Gastrocnemius medialis (tissue), 4 donors: ENCODE results near the gene PGAP2. TPM values are rescaled to one million over a fixed set of nuclear protein-coding genes. Genes with fewer than 3 reads are reported as not detected.

Experiments
- ATAC-seq, 2 donors: fragments of 150-250 bp; one replicate each; pipeline ENCODE4 v1.9.1; 2016
- DNase-seq, 2 donors: peaks; one replicate each; pipeline ENCODE4 v3.0.0-alpha.2; 2019
- H3K27ac ChIP-seq, 4 donors: fragments of 200-600 bp; sonication (generic); 1 replicate in 1 of 4; 2 replicates in 3 of 4; pipeline ENCODE4 v1.5.1; 2016 to 2018; ENCODE audit warnings: mild to moderate bottlenecking in 2 of 4, moderate library complexity in 1 of 4
- H3K27me3 ChIP-seq, 3 donors: fragments of 200-600 bp; sonication (generic) in 2 of 3; 1 replicate in 1 of 3; 2 replicates in 2 of 3; pipeline versions ENCODE4 v1.5.1 to v1.6.0; 2016 to 2019; ENCODE audit warnings: mild to moderate bottlenecking in 1 of 3, moderate library complexity in 1 of 3
- H3K36me3 ChIP-seq, 2 donors: fragments of 200-600 bp; sonication (generic) in 1 of 2; one replicate each; pipeline ENCODE4 v1.5.1; 2017 to 2018
- H3K4me1 ChIP-seq, 2 donors: fragments of 200-600 bp; sonication (generic) in 1 of 2; one replicate each; pipeline ENCODE4 v1.5.1; 2016 to 2017; ENCODE audit warnings: mild to moderate bottlenecking in 2 of 2
- H3K4me3 ChIP-seq, 4 donors: fragments of 200-600 bp; sonication (generic) in 3 of 4; 1 replicate in 1 of 4; 2 replicates in 3 of 4; pipeline ENCODE4 v1.5.1; 2016 to 2019; ENCODE audit warnings: mild to moderate bottlenecking in 2 of 4
- H3K9me3 ChIP-seq, 3 donors: fragments of 200-600 bp; sonication (generic) in 2 of 3; 1 replicate in 1 of 3; 2 replicates in 2 of 3; pipeline ENCODE4 v1.5.1; 2016 to 2019
- CTCF ChIP-seq, 5 experiments: fragments of 450-650 bp in 3 of 5; fragments of 200-600 bp in 2 of 5; sonication (generic) in 2 of 5; IDR thresholded peaks in 4 of 5; conservative IDR thresholded peaks in 1 of 5; 1 replicate in 4 of 5; 2 replicates in 1 of 5; pipeline ENCODE4 v1.5.1; 2016 to 2019; ENCODE audit warnings: antibody characterized with exemption in 5 of 5, mild to moderate bottlenecking in 3 of 5, moderate library complexity in 3 of 5
- POLR2A ChIP-seq, 2 donors: fragments of 450-650 bp; IDR thresholded peaks; one replicate each; pipeline ENCODE4 v1.6.1; 2017; ENCODE audit warnings: antibody characterized with exemption in 2 of 2, mild to moderate bottlenecking in 2 of 2, moderate library complexity in 2 of 2
- in situ Hi-C, 4 donors: fragments of 200-750 bp; cut with MboI; loops; one replicate each; pipeline versions ENCODE4 v1.15.0 to v1.8.0; 2017; ENCODE audit warnings: low sequenced_read_pairs in 4 of 4
- intact Hi-C: fragments of 100-400 bp; cut with DNase I; formaldehyde crosslinking; loops from one replicate; pipeline ENCODE4 v1.15.1; 2023; ENCODE audit warnings: low total_unique reads
- total RNA-seq, 4 donors: library from RNA; depleted of rRNA; stranded (reverse); fragments of >200 nt; gene quantifications; one replicate each; pipeline versions ENCODE4 v1.1.0 to v1.2.3, GENCODE V29; 2016

The PGAP2 gene
- total RNA-seq, 4 donors from 2014 or later = 4.6 to 8.0 (median 6.5) TPM

- H3K4me1 ChIP-seq = no peaks in the 10 kb centered on the region
- H3K27ac ChIP-seq = no peak overlapping the region
- H3K27me3 ChIP-seq = no peaks in the 10 kb centered on the region
- ATAC-seq (no peak), DNase-seq (no peak)
- H3K36me3 ChIP-seq = peaks cover 0 to 23% of the 10 kb centered on the region in 2 donors
- intact Hi-C loops (no loop called here), in situ Hi-C loops (no loop called here)
- no peak overlapping the region for H3K4me3 ChIP-seq
- H3K9me3 ChIP-seq = no peaks in the 10 kb centered on the region
- TF ChIP-seq CTCF (IDR thresholded peaks at IDR 0.05 in 4 of 5, conservative IDR thresholded peaks at IDR 0.05 in 1 of 5) (no peak), POLR2A (IDR thresholded peaks at IDR 0.05) (no peak)
These were observed 15.6 kb downstream of the PGAP2 start for GRCh38 chr11:3823762-3824506.

DNA sequence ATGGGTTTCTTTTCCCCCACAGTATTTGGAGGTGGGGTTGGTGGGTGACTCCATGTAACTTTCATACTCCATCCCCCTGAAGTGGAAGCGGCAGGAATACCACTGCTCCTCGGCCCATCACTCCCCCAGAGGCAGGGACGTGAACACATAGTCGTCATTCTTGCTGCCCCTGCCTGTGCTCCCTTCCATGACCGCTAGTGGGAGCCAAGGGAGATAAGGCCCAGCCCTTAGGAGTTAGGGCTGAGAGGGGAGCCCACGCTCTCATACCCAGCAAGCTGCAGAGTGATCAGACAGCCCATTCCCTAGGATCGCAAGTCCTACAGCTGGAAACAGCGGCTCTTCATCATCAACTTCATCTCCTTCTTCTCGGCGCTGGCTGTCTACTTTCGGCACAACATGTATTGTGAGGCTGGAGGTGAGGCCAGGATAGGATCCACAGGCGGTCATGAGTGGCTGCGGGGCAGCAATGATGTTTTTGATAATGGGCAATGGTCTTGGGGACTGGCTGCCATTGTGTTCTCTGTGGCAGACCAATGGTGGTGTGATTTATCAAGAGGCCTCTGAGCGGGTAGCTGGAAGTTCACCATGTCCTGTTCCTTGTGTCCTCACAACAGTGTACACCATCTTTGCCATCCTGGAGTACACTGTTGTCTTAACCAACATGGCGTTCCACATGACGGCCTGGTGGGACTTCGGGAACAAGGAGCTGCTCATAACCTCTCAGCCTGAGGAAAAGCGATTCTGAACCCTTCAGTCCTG, 16.5 kb downstream of the PGAP2 start:
- in situ Hi-C loops (loop anchor here in 3 of 4 donors (25.0 kb wide), 2 partner anchors 363 to 787 kb away; partner anchors contain the start of gene TRIM68 (in 1 of the 3)), intact Hi-C loops (no loop called here)
- peak in 1 of 2 donors; percentile 37 for DNase-seq
- peaks cover 0 to 23% of the 10 kb centered on the region in 2 donors for H3K36me3 ChIP-seq
- H3K27ac ChIP-seq = no peak overlapping the region
- no peaks in the 10 kb centered on the region for H3K4me1 ChIP-seq
- H3K9me3 ChIP-seq = no peaks in the 10 kb centered on the region
- no peaks in the 10 kb centered on the region for H3K27me3 ChIP-seq
- peak in 1 of 2 donors; percentile 52 for ATAC-seq
- TF ChIP-seq CTCF (IDR thresholded peaks at IDR 0.05 in 4 of 5, conservative IDR thresholded peaks at IDR 0.05 in 1 of 5) (peak in 4 of 5 experiments; percentile 29 to 59 (median 44)), POLR2A (IDR thresholded peaks at IDR 0.05) (no peak)
- H3K4me3 ChIP-seq = no peak overlapping the region

DNA sequence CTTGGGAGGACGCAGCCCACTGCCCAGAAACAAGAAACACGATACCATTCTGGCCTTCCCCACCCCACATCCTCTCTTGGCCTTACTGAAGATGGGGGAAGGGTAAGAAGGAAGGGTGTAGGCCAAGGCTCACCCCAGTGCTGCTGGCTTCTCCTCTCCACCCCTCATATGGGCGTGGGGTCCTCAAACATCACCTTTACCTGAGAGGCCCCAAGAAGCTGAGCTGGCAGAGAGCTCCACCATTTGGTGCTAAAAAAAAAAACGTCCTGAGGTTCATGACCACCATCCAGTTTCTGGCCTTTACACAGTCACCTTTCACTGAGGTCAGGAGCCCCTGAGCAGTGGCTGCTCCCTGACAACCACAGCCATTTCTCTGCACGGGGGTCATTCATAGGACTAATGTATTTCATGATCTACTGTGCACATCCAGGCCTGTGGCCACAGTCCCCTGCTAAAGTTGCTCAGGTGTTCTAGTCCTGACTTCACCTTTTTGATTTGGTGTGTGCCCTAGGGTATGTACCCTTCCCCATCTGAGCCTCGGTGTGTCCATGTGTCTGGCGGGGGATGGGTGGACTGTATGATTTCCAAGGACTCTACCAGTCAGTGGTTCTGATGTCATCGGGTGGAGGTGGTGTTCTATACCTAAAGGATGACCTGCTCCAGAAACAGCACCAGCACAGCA, 17.3 kb downstream of the PGAP2 start:
- peaks cover 0 to 29% of the 10 kb centered on the region in 2 donors for H3K36me3 ChIP-seq
- in situ Hi-C loops (loop anchor here in 3 of 4 donors (25.0 kb wide), 2 partner anchors 363 to 787 kb away; partner anchors contain the start of gene TRIM68 (in 1 of the 3)), intact Hi-C loops (no loop called here)
- no peaks in the 10 kb centered on the region for H3K9me3 ChIP-seq
- H3K27ac ChIP-seq = no peak overlapping the region
- no peak for TF ChIP-seq CTCF (IDR thresholded peaks at IDR 0.05 in 4 of 5, conservative IDR thresholded peaks at IDR 0.05 in 1 of 5)
- DNase-seq (no peak), ATAC-seq (no peak)
- no peaks in the 10 kb centered on the region for H3K27me3 ChIP-seq
- no peak overlapping the region for H3K4me3 ChIP-seq
- H3K4me1 ChIP-seq = no peaks in the 10 kb centered on the region

GRCh38 chr11:3826721-3827120, 18.4 kb downstream of the PGAP2 start:
- TF ChIP-seq POLR2A (IDR thresholded peaks at IDR 0.05) = no peak
- no peak for TF ChIP-seq CTCF (IDR thresholded peaks at IDR 0.05 in 4 of 5, conservative IDR thresholded peaks at IDR 0.05 in 1 of 5)
- Histone ChIP-seq H3K4me3 (no peak overlapping the region), H3K9me3 (no peaks in the 10 kb centered on the region), H3K4me1 (no peaks in the 10 kb centered on the region), H3K36me3 (peaks cover 0 to 29% of the 10 kb centered on the region in 2 donors), H3K27ac (no peak overlapping the region), H3K27me3 (no peaks in the 10 kb centered on the region)
- intact Hi-C loops = no loop called here
- DNase-seq = no peak
- in situ Hi-C loops = loop anchor here in 3 of 4 donors (25.0 kb wide), 2 partner anchors 364 to 786 kb away; partner anchors contain the start of gene TRIM68 (in 1 of the 3)
- ATAC-seq = no peak
